HEK293 (cell line): ENCODE measurements around the gene CBX1.
A peak's percentile ranks its signal among the peaks of the same experiment; 100 is the strongest.

Source experiments
- CTCF ChIA-PET: fragments of 350-600 bp; formaldehyde crosslinking; extraction: SDS; loops from one replicate; lab custom pipeline; 2021; ENCODE audit warnings: antibody characterized with exemption; lab: Yijun Ruan, JAX
- POLR2A ChIA-PET: fragments of 300-600 bp; formaldehyde crosslinking; extraction: SDS; loops from one replicate; lab custom pipeline; 2020; ENCODE audit warnings: antibody characterized with exemption, inconsistent platforms; lab: Yijun Ruan, JAX
- H3K27ac ChIP-seq: fragments of 200-500 bp; sonication (Bioruptor generic); 2 replicates; pipeline ENCODE4 v1.5.1; 2014; ENCODE audit warnings: low read depth, low read length, control low read depth, inconsistent platforms; ENCODE audit errors: extremely low read depth
- H3K36me3 ChIP-seq, 2 experiments: fragments of 200-500 bp in 1 of 2; sonication (Bioruptor generic) in 1 of 2; 1 replicate in 1 of 2; 2 replicates in 1 of 2; pipeline ENCODE4 v1.5.1; 2014 to 2017; ENCODE audit warnings: inconsistent platforms in 2 of 2, low read length in 2 of 2; ENCODE audit not compliant: control insufficient read depth in 2 of 2, insufficient read depth in 1 of 2
- H3K4me1 ChIP-seq: fragments of 200-500 bp; sonication (Bioruptor generic); 2 replicates; pipeline ENCODE4 v1.5.1; 2014; ENCODE audit warnings: mild to moderate bottlenecking, low read length, inconsistent platforms; ENCODE audit not compliant: control insufficient read depth, insufficient read depth
- H3K4me3 ChIP-seq: 2 replicates; pipeline ENCODE4 v1.5.1; 2011; ENCODE audit warnings: low read depth, mild to moderate bottlenecking, control low read depth, low read length, moderate library complexity
- H3K9me3 ChIP-seq: fragments of 200-500 bp; sonication (Bioruptor generic); 2 replicates; pipeline ENCODE4 v1.5.1; 2014; ENCODE audit warnings: low read depth, low read length, inconsistent platforms; ENCODE audit not compliant: control insufficient read depth, insufficient read depth
- BCL11A ChIP-seq: fragments of 450-650 bp; formaldehyde crosslinking; IDR thresholded peaks from 2 replicates; pipeline ENCODE4 v1.5.1; 2016; ENCODE audit warnings: low read depth, missing biosample characterization, missing genetic modification characterization
- GLIS2 ChIP-seq: fragments of 450-650 bp; formaldehyde crosslinking; IDR thresholded peaks from 2 replicates; pipeline ENCODE4 v1.5.1; 2016; ENCODE audit warnings: missing biosample characterization, missing genetic modification characterization
- HOXD13 ChIP-seq: sonication (generic); formaldehyde crosslinking; IDR thresholded peaks from 2 replicates; pipeline ENCODE4 v1.8.0; 2022; ENCODE audit warnings: missing genetic modification reagents, borderline replicate concordance
- KLF10 ChIP-seq: fragments of 450-650 bp; IDR thresholded peaks from 2 replicates; pipeline ENCODE4 v1.5.1; 2018; ENCODE audit warnings: missing biosample characterization, mild to moderate bottlenecking, missing genetic modification characterization
- KLF16 ChIP-seq: fragments of 450-650 bp; formaldehyde crosslinking; IDR thresholded peaks from 2 replicates; pipeline ENCODE4 v1.5.1; 2017; ENCODE audit warnings: missing biosample characterization, missing genetic modification characterization
- MYNN ChIP-seq: fragments of 450-650 bp; formaldehyde crosslinking; IDR thresholded peaks from 2 replicates; pipeline ENCODE4 v1.5.1; 2016; ENCODE audit warnings: missing biosample characterization, missing genetic modification characterization, borderline replicate concordance
- SCRT1 ChIP-seq: fragments of 450-650 bp; formaldehyde crosslinking; IDR thresholded peaks from 2 replicates; pipeline ENCODE4 v1.5.1; 2016; ENCODE audit warnings: missing biosample characterization, missing genetic modification characterization, borderline replicate concordance
- SP3 ChIP-seq: fragments of 450-650 bp; formaldehyde crosslinking; IDR thresholded peaks from 2 replicates; pipeline ENCODE4 v1.5.1; 2016; ENCODE audit warnings: missing biosample characterization, missing genetic modification characterization
- ZBTB17 ChIP-seq: fragments of 450-650 bp; formaldehyde crosslinking; IDR thresholded peaks from 2 replicates; pipeline ENCODE4 v1.5.1; 2016; ENCODE audit warnings: missing biosample characterization, missing genetic modification characterization
- ZBTB20 ChIP-seq: fragments of 450-650 bp; formaldehyde crosslinking; IDR thresholded peaks from 2 replicates; pipeline ENCODE4 v1.5.1; 2016; ENCODE audit warnings: missing biosample characterization, missing genetic modification characterization
- ZBTB26 ChIP-seq: fragments of 450-650 bp; formaldehyde crosslinking; optimal IDR thresholded peaks from 2 replicates; pipeline ENCODE3; 2016; ENCODE audit warnings: missing biosample characterization, mild to moderate bottlenecking, missing genetic modification characterization
- ZNF23 ChIP-seq: fragments of 450-650 bp; formaldehyde crosslinking; IDR thresholded peaks from 2 replicates; pipeline ENCODE4 v1.5.1; 2016; ENCODE audit warnings: missing biosample characterization, missing genetic modification characterization, borderline replicate concordance
- ZNF335 ChIP-seq: fragments of 450-650 bp; formaldehyde crosslinking; conservative IDR thresholded peaks from 2 replicates; pipeline ENCODE4 v1.5.1; 2016; ENCODE audit warnings: missing biosample characterization, missing genetic modification characterization
- ZNF449 ChIP-seq: fragments of 450-650 bp; formaldehyde crosslinking; IDR thresholded peaks from 2 replicates; pipeline ENCODE4 v1.5.1; 2017; ENCODE audit warnings: missing biosample characterization, mild to moderate bottlenecking, missing genetic modification characterization, moderate library complexity
- ZNF501 ChIP-seq: fragments of 450-650 bp; formaldehyde crosslinking; IDR thresholded peaks from 2 replicates; pipeline ENCODE4 v1.5.1; 2016; ENCODE audit warnings: missing biosample characterization, missing genetic modification characterization
- ZNF629 ChIP-seq: fragments of 450-650 bp; formaldehyde crosslinking; IDR thresholded peaks from 2 replicates; pipeline ENCODE4 v1.5.1; 2017; ENCODE audit warnings: missing biosample characterization, missing genetic modification characterization
- ZNF76 ChIP-seq: fragments of 450-650 bp; formaldehyde crosslinking; IDR thresholded peaks from 2 replicates; pipeline ENCODE4; 2016; ENCODE audit warnings: low read depth, missing biosample characterization, missing genetic modification characterization, borderline replicate concordance
- TF ChIP-seq, protein P1 (sequence below): fragments of 450-650 bp; formaldehyde crosslinking; IDR thresholded peaks from 2 replicates; pipeline ENCODE4 v1.5.1; 2016; ENCODE audit warnings: missing biosample characterization, missing genetic modification characterization
- TF ChIP-seq, protein P2 (sequence below): fragments of 450-650 bp; formaldehyde crosslinking; IDR thresholded peaks from 2 replicates; pipeline ENCODE4 v1.5.1; 2016; ENCODE audit warnings: missing biosample characterization, missing genetic modification characterization
- TF ChIP-seq, protein P3 (sequence below): fragments of 450-650 bp; formaldehyde crosslinking; conservative IDR thresholded peaks from 2 replicates; pipeline ENCODE4 v1.5.1; 2016; ENCODE audit warnings: low read depth, missing biosample characterization, missing genetic modification characterization
- TF ChIP-seq, protein P4 (sequence below): fragments of 450-650 bp; formaldehyde crosslinking; conservative IDR thresholded peaks from 2 replicates; pipeline ENCODE4 v1.5.1; 2016; ENCODE audit warnings: low read depth, missing biosample characterization, missing genetic modification characterization

The CBX1 gene

DNA sequence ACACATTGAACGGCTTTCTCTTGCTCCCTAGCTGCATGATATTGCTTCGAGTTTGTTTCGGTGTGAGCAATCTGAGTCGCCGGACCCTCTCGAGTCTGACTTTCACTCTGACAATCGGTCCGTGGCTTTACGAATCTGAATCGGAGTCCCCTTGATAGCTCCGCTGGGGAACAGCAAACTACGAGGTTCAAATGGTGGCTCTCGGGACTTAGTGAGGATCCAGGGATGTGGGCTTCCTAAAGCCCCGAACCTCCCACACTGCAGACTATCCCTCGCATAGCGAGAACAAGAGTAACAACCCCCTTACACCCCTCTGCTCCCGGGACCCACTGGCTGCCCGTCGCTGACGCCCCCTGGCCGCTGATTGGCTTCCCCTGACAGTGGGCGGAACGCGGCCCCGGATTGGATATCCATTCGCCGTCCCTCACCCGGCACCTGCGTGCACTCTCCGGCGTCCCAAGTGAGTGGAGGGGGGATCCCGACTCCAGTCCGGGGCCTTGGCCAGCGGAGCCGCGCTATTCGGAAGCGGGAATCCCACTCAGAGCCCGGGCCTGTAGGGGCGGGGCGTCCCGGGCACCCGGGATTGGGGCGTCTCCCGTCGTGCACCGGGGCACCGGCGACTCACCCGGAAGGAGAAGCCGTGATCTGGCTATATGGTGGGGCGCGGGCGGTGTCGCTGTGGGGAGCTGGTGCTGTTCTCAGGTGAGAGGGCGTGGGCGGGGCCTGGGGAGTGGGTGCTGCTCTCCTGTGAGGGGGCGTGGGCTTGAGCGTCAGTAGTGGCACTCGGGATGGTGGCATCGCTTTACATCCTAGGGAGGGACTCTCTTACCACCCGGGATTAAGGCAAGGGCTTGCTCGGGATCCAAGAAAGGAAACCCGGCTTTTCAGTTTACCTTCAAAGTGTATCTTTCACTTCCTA lies 6.1 kb upstream of the CBX1 start, which contains the start of gene SNX11:
Gene SNX11, plus strand, starts transcription at position 630 of the 919 bp plus-strand sequence. CDS start 4,278 bp downstream, outside the sequence.
- H3K27ac ChIP-seq = peak within 1 kb of the TSS; percentile 87
- ChIA-PET CTCF (interaction anchor here (0.6 to 3.4 kb wide), 14 partner anchors 10 to 263 kb away, joined by 3 to 15 read pairs (median 5); partner anchors contain the start of gene CDK5RAP3), POLR2A (interaction anchor here (0.5 to 2.3 kb wide), 21 partner anchors 9 to 519 kb away, joined by 3 to 20 read pairs (median 4); partner anchors contain the start of genes HOXB9, LRRC46, MRPL10 and NFE2L1)
- peaks cover 8% of the 10 kb centered on the region for H3K4me1 ChIP-seq
- H3K4me3 ChIP-seq = peak within 1 kb of the TSS; percentile 81
- no peaks in the 10 kb centered on the region for H3K36me3 ChIP-seq
- no peaks in the 10 kb centered on the region for H3K9me3 ChIP-seq
- TF ChIP-seq, protein P1, sequence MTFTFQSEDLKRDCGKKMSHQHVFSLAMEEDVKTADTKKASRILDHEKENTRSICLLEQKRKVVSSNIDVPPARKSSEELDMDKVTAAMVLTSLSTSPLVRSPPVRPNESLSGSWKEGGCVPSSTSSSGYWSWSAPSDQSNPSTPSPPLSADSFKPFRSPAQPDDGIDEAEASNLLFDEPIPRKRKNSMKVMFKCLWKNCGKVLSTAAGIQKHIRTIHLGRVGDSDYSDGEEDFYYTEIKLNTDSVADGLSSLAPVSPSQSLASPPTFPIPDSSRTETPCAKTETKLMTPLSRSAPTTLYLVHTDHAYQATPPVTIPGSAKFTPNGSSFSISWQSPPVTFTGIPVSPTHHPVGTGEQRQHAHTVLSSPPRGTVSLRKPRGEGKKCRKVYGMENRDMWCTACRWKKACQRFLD (tag by site-specific recombination) = 0 out of 2 replicates have a peak, but pooled peaks have one; percentile 29
- TF ChIP-seq SCRT1 (no peak), BCL11A (tag by site-specific recombination) (no peak), GLIS2 (tag by site-specific recombination) (peak; percentile 64), ZBTB26 (tag by site-specific recombination) (peak; percentile 90), HOXD13 (CRISPR knock-in tag) (no peak), ZNF501 (tag by site-specific recombination) (peak; percentile 46; the same call in 1 of the 2 replicates), ZBTB20 (tag by site-specific recombination) (peak; percentile 100), ZBTB17 (tag by site-specific recombination) (peak; percentile 82), ZNF76 (tag by site-specific recombination) (peak; percentile 93), KLF10 (tag by site-specific recombination) (peak; percentile 66; the same call in 1 of the 2 replicates), SP3 (peak; percentile 96), ZNF449 (tag by site-specific recombination) (peak; percentile 83), ZNF335 (tag by site-specific recombination) (peak; percentile 68), ZNF23 (no peak), MYNN (tag by site-specific recombination) (no peak), ZNF629 (tag by site-specific recombination) (peak; percentile 58; the same call in 1 of the 2 replicates), KLF16 (tag by site-specific recombination) (peak; percentile 43; the same call in 1 of the 2 replicates)
- TF ChIP-seq, protein P2, sequence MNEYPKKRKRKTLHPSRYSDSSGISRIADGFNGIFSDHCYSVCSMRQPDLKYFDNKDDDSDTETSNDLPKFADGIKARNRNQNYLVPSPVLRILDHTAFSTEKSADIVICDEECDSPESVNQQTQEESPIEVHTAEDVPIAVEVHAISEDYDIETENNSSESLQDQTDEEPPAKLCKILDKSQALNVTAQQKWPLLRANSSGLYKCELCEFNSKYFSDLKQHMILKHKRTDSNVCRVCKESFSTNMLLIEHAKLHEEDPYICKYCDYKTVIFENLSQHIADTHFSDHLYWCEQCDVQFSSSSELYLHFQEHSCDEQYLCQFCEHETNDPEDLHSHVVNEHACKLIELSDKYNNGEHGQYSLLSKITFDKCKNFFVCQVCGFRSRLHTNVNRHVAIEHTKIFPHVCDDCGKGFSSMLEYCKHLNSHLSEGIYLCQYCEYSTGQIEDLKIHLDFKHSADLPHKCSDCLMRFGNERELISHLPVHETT = peak; percentile 61; the same call in 1 of the 2 replicates
- TF ChIP-seq, protein P3, sequence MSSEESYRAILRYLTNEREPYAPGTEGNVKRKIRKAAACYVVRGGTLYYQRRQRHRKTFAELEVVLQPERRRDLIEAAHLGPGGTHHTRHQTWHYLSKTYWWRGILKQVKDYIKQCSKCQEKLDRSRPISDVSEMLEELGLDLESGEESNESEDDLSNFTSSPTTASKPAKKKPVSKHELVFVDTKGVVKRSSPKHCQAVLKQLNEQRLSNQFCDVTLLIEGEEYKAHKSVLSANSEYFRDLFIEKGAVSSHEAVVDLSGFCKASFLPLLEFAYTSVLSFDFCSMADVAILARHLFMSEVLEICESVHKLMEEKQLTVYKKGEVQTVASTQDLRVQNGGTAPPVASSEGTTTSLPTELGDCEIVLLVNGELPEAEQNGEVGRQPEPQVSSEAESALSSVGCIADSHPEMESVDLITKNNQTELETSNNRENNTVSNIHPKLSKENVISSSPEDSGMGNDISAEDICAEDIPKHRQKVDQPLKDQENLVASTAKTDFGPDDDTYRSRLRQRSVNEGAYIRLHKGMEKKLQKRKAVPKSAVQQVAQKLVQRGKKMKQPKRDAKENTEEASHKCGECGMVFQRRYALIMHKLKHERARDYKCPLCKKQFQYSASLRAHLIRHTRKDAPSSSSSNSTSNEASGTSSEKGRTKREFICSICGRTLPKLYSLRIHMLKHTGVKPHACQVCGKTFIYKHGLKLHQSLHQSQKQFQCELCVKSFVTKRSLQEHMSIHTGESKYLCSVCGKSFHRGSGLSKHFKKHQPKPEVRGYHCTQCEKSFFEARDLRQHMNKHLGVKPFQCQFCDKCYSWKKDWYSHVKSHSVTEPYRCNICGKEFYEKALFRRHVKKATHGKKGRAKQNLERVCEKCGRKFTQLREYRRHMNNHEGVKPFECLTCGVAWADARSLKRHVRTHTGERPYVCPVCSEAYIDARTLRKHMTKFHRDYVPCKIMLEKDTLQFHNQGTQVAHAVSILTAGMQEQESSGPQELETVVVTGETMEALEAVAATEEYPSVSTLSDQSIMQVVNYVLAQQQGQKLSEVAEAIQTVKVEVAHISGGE = peak; percentile 80
- TF ChIP-seq, protein P4, sequence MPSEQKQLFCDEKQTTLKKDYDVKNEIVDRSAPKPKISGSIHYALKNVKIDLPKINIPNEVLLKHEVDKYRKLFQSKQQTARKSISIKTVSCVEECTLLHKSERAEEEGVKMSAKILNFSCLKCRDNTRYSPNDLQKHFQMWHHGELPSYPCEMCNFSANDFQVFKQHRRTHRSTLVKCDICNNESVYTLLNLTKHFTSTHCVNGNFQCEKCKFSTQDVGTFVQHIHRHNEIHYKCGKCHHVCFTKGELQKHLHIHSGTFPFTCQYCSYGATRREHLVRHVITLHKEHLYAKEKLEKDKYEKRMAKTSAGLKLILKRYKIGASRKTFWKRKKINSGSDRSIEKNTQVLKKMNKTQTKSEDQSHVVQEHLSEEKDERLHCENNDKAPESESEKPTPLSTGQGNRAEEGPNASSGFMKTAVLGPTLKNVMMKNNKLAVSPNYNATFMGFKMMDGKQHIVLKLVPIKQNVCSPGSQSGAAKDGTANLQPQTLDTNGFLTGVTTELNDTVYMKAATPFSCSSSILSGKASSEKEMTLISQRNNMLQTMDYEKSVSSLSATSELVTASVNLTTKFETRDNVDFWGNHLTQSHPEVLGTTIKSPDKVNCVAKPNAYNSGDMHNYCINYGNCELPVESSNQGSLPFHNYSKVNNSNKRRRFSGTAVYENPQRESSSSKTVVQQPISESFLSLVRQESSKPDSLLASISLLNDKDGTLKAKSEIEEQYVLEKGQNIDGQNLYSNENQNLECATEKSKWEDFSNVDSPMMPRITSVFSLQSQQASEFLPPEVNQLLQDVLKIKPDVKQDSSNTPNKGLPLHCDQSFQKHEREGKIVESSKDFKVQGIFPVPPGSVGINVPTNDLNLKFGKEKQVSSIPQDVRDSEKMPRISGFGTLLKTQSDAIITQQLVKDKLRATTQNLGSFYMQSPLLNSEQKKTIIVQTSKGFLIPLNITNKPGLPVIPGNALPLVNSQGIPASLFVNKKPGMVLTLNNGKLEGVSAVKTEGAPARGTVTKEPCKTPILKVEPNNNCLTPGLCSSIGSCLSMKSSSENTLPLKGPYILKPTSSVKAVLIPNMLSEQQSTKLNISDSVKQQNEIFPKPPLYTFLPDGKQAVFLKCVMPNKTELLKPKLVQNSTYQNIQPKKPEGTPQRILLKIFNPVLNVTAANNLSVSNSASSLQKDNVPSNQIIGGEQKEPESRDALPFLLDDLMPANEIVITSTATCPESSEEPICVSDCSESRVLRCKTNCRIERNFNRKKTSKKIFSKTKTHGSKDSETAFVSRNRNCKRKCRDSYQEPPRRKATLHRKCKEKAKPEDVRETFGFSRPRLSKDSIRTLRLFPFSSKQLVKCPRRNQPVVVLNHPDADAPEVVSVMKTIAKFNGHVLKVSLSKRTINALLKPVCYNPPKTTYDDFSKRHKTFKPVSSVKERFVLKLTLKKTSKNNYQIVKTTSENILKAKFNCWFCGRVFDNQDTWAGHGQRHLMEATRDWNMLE (tag by site-specific recombination) = peak; percentile 85
